ENCODE results near the gene EFNA3.

EFNA3 gene

DNA sequence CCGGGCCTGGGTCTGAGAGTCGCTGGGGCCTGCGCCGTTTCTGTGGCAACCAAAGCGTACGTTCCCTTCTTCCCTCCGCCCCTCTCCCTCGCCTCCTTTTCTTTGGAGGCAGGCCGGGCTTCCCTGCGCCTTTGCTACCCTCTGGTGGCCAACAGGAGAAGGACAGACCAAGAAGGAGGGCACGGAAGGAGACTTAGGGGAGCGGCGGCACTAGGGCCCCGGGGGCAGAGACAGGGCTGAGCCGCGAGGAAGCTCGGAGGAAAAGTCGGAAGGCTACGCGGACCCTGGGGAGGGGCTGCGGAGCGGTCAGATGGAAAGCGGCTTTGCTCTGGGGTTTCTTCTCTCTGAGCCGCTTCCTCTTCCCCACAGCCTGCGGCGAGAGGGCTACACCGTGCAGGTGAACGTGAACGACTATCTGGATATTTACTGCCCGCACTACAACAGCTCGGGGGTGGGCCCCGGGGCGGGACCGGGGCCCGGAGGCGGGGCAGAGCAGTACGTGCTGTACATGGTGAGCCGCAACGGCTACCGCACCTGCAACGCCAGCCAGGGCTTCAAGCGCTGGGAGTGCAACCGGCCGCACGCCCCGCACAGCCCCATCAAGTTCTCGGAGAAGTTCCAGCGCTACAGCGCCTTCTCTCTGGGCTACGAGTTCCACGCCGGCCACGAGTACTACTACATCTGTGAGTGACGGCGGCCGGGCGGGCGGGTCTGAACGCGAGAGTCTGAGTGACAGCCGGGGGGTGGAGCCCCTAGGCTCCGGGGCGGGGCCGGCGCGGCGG is 6.3 kb downstream of the EFNA3 start (continued):
- TF ChIP-seq, protein P1, sequence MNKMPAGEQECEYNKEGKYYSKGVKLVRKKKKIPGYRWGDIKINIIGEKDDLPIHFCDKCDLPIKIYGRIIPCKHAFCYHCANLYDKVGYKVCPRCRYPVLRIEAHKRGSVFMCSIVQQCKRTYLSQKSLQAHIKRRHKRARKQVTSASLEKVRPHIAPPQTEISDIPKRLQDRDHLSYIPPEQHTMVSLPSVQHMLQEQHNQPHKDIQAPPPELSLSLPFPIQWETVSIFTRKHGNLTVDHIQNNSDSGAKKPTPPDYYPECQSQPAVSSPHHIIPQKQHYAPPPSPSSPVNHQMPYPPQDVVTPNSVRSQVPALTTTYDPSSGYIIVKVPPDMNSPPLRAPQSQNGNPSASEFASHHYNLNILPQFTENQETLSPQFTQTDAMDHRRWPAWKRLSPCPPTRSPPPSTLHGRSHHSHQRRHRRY (tag by site-specific recombination; IDR thresholded peaks at IDR 0.05): no peak
- no peak for TF ChIP-seq YY2 (tag by site-specific recombination; IDR thresholded peaks at IDR 0.05)
- TF ChIP-seq ZBTB1 (tag by site-specific recombination; IDR thresholded peaks at IDR 0.05): no peak; the same call in 1 of the 2 replicates
- TF ChIP-seq, protein P2, sequence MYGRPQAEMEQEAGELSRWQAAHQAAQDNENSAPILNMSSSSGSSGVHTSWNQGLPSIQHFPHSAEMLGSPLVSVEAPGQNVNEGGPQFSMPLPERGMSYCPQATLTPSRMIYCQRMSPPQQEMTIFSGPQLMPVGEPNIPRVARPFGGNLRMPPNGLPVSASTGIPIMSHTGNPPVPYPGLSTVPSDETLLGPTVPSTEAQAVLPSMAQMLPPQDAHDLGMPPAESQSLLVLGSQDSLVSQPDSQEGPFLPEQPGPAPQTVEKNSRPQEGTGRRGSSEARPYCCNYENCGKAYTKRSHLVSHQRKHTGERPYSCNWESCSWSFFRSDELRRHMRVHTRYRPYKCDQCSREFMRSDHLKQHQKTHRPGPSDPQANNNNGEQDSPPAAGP (tag by site-specific recombination; IDR thresholded peaks at IDR 0.05): peak; percentile 81
- no peak for TF ChIP-seq ZNF560 (tag by site-specific recombination; IDR thresholded peaks at IDR 0.05; ENCODE audit: borderline replicate concordance)
- TF ChIP-seq ZNF548 (tag by site-specific recombination; IDR thresholded peaks at IDR 0.05): no peak
- no peak for TF ChIP-seq TRIM28 (IDR thresholded peaks at IDR 0.05; ENCODE audit: borderline replicate concordance, low read length)
- TF ChIP-seq, protein P3, sequence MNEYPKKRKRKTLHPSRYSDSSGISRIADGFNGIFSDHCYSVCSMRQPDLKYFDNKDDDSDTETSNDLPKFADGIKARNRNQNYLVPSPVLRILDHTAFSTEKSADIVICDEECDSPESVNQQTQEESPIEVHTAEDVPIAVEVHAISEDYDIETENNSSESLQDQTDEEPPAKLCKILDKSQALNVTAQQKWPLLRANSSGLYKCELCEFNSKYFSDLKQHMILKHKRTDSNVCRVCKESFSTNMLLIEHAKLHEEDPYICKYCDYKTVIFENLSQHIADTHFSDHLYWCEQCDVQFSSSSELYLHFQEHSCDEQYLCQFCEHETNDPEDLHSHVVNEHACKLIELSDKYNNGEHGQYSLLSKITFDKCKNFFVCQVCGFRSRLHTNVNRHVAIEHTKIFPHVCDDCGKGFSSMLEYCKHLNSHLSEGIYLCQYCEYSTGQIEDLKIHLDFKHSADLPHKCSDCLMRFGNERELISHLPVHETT (tag by site-specific recombination; IDR thresholded peaks at IDR 0.05): peak; percentile 78
- 0 out of 2 replicates have a peak, but pooled peaks have one; percentile 18 for TF ChIP-seq ZSCAN23 (tag by site-specific recombination; IDR thresholded peaks at IDR 0.05)
- no peak for TF ChIP-seq ZNF19 (tag by site-specific recombination; IDR thresholded peaks at IDR 0.05; ENCODE audit: low read depth)
- TF ChIP-seq, protein P4, sequence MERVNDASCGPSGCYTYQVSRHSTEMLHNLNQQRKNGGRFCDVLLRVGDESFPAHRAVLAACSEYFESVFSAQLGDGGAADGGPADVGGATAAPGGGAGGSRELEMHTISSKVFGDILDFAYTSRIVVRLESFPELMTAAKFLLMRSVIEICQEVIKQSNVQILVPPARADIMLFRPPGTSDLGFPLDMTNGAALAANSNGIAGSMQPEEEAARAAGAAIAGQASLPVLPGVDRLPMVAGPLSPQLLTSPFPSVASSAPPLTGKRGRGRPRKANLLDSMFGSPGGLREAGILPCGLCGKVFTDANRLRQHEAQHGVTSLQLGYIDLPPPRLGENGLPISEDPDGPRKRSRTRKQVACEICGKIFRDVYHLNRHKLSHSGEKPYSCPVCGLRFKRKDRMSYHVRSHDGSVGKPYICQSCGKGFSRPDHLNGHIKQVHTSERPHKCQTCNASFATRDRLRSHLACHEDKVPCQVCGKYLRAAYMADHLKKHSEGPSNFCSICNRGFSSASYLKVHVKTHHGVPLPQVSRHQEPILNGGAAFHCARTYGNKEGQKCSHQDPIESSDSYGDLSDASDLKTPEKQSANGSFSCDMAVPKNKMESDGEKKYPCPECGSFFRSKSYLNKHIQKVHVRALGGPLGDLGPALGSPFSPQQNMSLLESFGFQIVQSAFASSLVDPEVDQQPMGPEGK (tag by site-specific recombination; IDR thresholded peaks at IDR 0.05): peak; percentile 92
- no peak for TF ChIP-seq ZNF121 (tag by site-specific recombination; IDR thresholded peaks at IDR 0.05)
- no peak for TF ChIP-seq ZNF747 (tag by site-specific recombination; IDR thresholded peaks at IDR 0.05)
- TF ChIP-seq HOXA7 (CRISPR knock-in tag; IDR thresholded peaks at IDR 0.05; ENCODE audit: borderline replicate concordance): no peak
- TF ChIP-seq EGR2 (tag by site-specific recombination; IDR thresholded peaks at IDR 0.05; ENCODE audit: low read depth): no peak; the same call in 1 of the 2 replicates
- no peak for TF ChIP-seq ZNF48 (tag by site-specific recombination; IDR thresholded peaks at IDR 0.05)
- TF ChIP-seq ZNF248 (tag by site-specific recombination; IDR thresholded peaks at IDR 0.05): no peak
- peak; percentile 95 for TF ChIP-seq ZNF2 (tag by site-specific recombination; IDR thresholded peaks at IDR 0.05)
- TF ChIP-seq ZFHX2 (tag by site-specific recombination; conservative IDR thresholded peaks at IDR 0.05): no peak; the same call in 1 of the 2 replicates
- TF ChIP-seq ZEB2 (tag by site-specific recombination; IDR thresholded peaks at IDR 0.05): peak; percentile 96
- TF ChIP-seq, protein P5, sequence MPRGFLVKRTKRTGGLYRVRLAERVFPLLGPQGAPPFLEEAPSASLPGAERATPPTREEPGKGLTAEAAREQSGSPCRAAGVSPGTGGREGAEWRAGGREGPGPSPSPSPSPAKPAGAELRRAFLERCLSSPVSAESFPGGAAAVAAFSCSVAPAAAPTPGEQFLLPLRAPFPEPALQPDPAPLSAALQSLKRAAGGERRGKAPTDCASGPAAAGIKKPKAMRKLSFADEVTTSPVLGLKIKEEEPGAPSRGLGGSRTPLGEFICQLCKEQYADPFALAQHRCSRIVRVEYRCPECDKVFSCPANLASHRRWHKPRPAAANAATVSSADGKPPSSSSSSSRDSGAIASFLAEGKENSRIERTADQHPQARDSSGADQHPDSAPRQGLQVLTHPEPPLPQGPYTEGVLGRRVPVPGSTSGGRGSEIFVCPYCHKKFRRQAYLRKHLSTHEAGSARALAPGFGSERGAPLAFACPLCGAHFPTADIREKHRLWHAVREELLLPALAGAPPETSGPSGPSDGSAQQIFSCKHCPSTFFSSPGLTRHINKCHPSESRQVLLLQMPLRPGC (tag by site-specific recombination; IDR thresholded peaks at IDR 0.05): no peak; the same call in 1 of the 2 replicates
- TF ChIP-seq ZNF670 (tag by site-specific recombination; IDR thresholded peaks at IDR 0.05; ENCODE audit: low read depth): no peak
- peak; percentile 94 for TF ChIP-seq ZSCAN30 (tag by site-specific recombination; IDR thresholded peaks at IDR 0.05)
- TF ChIP-seq, protein P6, sequence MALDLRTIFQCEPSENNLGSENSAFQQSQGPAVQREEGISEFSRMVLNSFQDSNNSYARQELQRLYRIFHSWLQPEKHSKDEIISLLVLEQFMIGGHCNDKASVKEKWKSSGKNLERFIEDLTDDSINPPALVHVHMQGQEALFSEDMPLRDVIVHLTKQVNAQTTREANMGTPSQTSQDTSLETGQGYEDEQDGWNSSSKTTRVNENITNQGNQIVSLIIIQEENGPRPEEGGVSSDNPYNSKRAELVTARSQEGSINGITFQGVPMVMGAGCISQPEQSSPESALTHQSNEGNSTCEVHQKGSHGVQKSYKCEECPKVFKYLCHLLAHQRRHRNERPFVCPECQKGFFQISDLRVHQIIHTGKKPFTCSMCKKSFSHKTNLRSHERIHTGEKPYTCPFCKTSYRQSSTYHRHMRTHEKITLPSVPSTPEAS (tag by site-specific recombination; IDR thresholded peaks at IDR 0.05): no peak
- no peak for TF ChIP-seq ZNF16 (tag by site-specific recombination; IDR thresholded peaks at IDR 0.05; ENCODE audit: low read depth)
- TF ChIP-seq TCF7L2 (IDR thresholded peaks at IDR 0.05; ENCODE audit: borderline replicate concordance, low read depth, low read length): no peak

Data from HEK293 (cell line).